OCI-M1 (cell line): ENCODE data around the gene SV2A.
"Not testable (repeated sequence)": the region's sequence is repeated elsewhere in the genome, so short reads cannot be mapped to it uniquely, and the experiment has no call there.

Experiments
- DNase-seq: peaks from one replicate; lab custom pipeline; 2025; lab: John Stamatoyannopoulos, UW

The SV2A gene, protein sequence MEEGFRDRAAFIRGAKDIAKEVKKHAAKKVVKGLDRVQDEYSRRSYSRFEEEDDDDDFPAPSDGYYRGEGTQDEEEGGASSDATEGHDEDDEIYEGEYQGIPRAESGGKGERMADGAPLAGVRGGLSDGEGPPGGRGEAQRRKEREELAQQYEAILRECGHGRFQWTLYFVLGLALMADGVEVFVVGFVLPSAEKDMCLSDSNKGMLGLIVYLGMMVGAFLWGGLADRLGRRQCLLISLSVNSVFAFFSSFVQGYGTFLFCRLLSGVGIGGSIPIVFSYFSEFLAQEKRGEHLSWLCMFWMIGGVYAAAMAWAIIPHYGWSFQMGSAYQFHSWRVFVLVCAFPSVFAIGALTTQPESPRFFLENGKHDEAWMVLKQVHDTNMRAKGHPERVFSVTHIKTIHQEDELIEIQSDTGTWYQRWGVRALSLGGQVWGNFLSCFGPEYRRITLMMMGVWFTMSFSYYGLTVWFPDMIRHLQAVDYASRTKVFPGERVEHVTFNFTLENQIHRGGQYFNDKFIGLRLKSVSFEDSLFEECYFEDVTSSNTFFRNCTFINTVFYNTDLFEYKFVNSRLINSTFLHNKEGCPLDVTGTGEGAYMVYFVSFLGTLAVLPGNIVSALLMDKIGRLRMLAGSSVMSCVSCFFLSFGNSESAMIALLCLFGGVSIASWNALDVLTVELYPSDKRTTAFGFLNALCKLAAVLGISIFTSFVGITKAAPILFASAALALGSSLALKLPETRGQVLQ

DNA sequence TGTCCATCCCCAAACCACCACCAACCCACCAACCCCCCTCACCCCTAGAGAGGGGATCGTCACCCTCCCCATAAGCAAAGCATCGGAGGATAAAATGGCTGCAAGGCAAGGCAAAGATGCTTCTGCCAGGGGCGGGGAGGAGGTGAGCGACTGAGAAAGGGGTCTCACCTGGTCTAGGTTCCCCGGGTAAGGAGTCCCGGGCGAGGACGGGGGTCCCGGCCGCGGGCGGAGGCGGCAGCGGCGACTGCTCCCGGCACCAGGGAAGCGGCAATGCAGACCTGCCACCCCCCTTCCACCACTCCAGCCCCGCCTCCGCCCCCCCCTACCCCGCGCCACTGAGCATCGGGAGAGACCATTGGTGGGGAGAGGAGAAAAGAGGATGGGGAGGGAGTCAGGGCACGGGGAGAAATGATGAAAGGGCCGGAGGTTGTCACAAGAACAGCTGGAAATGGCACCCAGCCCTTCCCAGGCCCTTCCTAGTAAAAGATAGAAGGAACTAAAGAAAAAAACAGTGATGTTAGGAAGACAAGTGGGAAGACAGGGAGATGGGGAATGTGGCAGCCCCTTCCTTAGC, at the start of gene SV2A:
Gene SV2A, minus strand, starts transcription at position 274 of the 574 bp plus-strand sequence. CDS start 4,004 bp downstream, outside the sequence.
- no peak for DNase-seq

DNA sequence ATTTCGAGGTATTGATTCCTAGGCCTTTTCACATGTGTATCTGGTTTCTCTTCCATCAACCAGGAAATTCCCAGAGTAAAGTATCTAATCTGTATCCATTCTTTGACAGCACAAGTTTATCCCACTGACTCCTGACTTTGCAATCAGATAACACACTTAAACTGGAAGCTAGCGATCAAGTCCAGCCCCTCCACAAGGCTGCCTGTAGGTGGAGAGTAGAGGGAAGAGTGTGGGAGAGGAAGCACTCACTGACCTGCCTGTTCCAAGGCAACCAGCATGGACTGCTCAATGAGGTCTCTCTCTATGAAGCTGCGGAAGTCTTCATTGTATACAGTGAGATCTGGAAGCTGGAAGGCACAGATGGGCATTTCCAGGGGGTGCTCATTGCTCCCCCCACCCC, 49.4 kb upstream of the SV2A start:
- DNase-seq = no peak

DNA sequence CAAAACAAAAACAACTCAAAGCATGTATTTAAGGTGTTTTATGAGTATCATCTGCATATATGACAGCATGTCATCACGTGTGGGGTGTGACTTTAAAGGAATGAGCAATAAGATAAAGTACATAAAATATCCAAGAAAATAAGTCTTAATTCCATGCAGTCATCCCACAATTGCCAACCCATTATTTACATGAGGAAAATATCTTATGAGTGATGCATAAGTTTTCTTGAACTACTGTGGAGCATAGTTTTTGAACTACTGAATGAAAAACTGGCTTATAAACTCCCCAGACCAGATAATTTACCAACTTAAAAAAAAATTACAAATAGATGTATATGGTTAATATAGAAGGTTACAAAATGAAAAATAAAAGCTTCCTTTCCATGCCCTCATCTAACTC, 48.8 kb upstream of the SV2A start:
- no peak for DNase-seq

DNA sequence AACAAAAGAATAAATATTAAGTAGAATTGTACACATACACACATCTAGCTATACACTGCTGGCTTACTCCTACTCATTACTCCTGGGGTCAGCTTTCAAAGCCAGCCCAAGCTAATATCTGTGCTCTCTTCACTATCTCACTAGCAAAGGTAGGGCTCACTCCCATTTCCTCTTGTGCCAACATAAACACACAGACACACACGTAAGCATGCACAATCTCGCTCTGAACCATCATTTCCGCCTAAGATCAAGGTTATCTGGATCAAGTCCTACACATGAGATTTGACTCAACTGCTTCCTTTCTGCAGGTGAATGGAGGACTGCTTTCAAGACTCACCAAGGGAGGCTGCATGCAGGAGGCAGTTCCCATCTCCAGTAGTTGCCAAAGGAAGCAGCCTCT, 47.8 kb upstream of the SV2A start:
- no peak for DNase-seq

DNA sequence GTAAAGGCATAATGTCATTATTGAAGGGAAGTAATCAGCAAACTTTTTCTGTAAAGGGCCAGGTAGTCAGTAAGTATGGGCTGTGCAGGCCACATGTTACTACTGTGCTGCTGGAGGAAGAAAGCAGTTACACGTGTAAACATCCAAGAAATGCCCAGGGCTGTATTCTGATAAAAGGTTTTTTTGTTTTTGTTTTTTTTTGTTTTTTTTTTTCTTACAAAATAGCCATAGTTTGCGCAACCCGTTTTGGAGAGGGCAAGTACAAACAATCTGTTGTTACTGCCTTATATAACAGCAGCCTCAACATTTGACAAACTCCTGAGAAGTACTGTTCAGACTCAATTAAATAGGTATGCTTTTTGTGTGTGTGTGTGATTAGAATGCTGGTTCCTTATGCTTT, 45.7 kb upstream of the SV2A start:
- DNase-seq = no peak

DNA sequence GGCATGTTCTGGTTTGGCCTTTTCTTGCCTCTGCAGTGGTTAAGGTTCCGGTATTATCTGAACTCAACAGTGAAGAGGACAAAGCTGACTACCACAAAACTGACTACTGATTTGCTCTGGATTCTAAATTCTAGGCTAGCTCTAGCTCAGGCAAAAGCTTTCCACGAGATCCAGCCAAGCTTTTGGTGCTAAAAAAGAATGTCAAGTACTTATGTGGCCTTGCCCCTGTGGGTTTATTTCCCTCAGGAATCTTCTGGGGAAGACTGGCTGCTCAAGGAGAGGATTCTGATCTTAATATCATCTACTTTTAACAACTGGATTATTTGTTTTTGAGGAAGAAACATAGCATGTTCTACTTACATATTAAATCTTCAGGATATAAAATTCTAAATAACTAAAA, 45.1 kb upstream of the SV2A start:
- DNase-seq = no peak

DNA sequence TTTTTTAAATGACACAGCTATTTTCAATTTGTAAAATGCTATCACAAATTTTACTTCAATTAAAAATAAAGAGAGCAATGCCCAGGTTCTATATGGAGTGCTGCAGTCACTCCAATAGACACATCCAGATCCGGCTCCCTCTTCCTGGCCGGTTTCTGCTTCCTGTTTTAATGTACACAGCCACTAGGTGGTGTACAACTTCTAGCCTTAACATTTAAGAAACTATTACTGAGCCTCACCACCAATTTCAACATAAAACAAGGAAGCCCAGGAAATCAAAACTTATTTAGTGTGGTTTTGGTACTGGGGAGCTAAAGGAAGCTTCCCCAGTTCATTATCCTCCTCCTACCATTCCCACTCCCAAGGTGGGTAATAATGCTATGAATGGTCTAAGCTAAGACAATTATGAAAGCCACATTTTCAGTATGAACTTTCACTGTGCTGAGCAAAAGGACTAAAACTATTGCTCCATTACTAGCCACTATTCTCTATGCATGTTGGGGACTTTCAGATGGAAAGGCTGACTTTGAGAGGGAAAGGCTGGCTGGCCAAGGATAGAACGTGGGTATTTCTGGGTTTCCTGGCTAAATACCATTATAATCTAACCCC, 44.5 kb upstream of the SV2A start:
- peak; percentile 92 for DNase-seq

DNA sequence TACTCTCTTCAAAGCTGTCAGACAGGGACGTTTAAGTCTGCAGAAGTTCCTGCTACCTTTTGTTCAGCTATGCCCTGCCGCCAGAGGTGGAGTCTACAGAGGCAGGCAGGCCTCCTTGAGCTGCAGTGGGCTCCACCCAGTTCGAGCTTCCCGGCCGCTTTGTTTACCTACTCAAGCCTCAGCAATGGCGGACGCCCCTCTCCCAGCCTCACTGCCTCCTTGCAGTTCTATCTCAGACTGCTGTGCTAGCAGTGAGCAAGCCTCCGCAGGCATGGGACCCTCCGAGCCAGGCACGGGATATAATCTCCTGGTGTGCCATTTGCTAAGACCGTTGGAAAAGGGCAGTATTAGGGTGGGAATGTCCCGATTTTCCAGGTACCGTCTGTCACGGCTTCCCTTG, 39.9 kb upstream of the SV2A start:
- DNase-seq = not testable (repeated sequence)

DNA sequence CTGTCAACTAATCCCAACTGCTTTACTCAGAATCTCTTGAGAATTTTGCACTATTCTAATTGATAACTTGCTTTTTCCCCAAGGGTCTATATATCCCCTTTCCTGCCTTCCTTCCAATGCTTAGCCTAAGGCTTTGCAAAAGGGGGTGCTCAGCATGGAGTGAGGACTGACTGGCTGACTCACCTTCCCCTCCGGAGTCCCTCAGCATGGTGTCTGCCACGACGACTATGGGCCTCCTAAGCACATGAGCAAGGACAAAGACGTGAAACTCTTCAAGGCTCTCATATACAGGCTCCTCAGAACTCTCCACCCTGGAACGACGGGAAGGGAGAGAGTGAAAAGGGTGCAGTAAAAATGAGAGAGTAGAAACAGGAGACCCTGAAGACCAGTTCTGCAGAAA, 32.3 kb upstream of the SV2A start:
- no peak for DNase-seq

DNA sequence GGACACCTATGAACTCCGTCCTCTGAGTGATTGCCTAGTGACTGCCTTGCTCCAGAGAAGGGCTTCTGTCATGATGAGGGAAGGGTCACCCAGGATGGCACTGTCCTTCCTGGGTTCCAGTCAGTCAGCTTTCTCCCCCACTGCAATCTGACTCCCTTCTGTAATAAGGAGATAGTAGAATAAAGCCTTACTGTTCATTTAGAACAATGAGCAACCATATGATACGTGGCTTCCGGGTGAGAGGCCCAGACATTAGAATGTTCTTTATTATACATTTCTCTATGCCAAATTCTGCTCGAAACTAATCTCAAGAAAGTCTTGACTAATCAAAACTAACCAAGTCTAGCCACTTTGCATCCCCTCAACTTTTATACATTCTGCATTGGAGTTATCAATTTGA, 27.6 kb upstream of the SV2A start:
- DNase-seq = no peak

DNA sequence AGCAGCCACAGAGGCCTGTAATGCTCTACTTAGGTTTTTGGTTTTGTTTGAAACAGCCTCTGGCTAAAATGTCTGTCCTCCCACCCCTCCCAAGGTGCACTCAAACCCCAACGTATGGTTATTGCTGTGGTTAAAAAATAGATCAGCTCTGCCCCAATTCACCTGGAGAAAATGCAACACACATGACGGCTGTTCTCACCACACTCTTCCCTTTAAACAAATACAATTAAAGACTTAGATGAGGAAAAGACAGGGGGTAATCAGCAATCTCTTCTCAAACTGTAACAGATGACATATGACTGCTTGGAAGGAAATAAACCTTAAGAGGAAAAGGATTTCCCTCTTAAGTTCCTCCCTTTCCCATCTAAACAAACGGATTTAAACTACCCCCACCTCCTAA, 25.2 kb upstream of the SV2A start:
- DNase-seq = no peak

DNA sequence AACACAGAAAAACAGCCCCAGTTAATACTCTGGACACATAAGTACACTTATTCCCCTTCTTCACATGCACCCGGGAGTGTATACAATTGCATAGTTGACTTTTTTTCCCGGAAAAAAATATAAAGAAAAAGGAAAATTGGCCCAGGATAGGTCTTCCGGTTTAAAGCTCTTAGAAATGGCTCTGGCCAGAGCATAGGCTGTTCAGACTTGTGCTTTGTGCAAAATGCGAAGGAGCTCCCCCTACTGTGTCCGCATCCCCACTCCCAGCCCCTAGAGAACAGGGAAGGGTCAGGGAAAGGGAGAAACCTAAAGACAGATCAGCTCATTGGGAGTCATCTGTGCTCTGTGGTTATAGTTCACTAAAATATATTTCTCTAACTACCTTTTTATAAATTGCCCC, 24.6 kb upstream of the SV2A start:
- no peak for DNase-seq

DNA sequence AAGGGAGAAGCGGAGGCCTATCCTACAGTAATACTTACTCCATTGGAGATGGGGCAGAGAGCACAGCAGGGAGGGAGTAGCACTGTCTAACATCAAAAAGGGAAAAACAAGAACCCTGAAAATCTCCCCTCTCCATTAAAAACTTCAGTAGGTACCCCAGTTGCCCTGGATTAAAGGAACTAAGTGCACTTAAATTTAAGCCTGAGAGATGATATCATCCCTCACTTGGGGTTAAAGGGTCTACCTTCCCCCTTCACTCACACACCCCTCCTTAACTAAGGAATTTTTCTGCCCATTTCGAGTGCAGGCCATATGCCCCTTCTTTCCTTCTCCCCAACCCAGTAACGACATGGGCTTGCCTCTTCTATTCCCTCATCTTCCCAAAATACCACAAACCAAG, 22.8 kb upstream of the SV2A start:
- DNase-seq = no peak

DNA sequence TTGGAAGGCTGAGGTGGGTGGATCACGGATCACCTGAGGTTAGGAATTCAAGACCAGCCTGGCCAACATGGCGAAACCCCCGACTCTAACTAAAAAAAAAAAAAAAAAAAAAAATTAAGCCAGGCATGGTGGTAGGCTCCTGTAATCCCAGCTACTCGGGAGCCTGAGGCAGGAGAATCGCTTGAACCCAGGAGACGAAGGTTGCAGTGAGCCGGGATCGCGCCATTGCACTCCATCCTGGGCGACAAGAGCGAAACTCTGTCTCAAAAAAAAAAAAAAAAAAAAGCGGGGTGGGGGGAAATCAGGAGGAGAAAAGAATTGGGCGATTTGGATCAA, 21.0 kb upstream of the SV2A start:
- DNase-seq = not testable (repeated sequence)

DNA sequence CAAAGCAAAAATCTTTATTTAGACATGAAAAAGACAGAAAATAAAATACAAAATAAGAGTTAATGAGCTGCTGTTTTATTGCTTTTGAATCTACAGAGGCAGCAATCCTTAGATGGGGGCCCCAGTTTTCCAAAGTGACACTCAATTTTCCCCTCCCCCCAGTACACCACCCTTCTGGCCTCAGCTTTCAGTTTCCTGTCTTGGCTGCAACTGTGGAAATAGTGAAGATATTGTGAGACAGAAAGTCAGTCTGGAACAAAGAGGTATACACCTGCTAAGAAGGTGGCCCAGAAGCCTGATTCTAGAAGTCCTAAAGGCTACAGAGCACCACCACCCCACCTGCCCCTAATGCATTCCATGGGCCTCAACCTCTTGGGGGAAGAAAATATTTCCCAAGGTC, 20.1 kb upstream of the SV2A start:
- peak; percentile 47 for DNase-seq

DNA sequence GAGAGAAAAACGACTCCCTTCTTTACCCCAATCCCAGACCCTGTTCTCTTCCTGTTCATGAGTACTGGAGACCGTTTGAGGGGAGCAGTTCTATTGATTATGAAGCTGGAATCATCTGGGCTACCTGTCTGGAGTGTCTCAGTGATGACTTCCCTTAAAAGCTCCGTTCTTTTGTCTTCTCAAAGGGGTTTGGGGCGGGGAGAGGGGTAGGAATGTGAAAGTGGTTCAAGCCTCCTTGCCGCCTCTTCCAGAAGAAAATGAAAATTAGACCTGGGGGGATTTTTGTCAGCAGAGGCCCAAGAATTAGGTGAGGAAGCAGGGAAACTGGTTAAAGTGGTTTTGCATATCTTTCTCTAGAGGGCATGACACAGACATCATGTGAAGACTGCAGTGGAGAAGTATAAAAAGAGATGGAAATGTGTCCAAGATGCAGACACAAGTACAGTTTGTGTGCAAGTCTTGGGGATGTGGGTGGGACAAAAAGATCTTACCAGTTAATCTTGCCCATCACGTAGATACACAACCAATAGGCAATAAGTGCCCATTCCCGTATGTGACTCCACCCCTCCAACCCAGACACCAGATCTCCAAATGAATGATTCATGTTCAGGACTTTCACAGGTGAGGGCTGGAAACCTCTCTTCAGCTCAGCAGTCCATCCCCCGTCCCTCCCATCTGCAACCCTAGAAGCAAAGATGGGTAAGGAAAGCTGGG, 19.5 kb upstream of the SV2A start:
- peak; percentile 48 for DNase-seq

DNA sequence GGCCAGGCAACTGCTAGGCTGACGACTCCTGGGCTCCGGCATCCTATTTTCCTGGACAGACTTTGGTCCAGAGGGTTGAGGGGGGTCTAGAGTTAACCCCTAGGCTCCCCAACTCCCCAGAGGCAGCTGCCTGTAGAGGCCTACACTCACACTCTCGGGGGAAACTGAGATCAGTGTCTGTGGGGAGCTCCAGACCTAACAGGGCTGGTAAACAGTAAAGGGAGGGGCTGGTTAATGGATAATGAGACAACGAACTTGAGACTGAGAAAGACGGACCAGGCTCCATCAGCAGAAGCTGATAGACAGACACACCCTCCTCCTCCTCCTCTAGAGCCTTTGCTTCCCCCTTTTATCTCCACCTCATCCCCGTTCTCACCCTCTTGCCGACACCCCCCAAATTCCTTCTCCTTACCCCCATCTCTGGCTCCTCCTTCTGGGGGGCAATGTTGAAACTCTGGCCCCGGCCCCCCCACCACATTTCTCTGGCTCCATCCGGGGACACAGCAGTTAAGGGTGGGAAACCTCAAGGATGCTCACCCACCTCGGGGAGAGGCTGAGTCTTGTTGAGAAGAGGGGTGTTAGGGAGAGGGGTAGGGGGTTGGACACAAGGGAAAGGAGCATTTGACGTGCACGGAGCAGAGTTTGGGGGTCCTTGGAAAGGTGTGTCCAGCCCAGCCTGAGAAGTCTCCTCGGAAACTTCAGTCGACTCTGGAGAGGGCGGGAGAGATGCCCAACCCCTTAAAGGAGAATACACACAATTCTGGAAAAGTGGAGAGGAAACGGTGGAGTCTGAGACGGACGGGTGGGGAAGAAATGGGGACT, 18.7 kb upstream of the SV2A start, which contains the start of gene MTMR11:
Gene MTMR11, minus strand, starts transcription at position 710 of the 822 bp plus-strand sequence. Its CDS starts 232 bp downstream, at position 478.
- peak; percentile 43 for DNase-seq

DNA sequence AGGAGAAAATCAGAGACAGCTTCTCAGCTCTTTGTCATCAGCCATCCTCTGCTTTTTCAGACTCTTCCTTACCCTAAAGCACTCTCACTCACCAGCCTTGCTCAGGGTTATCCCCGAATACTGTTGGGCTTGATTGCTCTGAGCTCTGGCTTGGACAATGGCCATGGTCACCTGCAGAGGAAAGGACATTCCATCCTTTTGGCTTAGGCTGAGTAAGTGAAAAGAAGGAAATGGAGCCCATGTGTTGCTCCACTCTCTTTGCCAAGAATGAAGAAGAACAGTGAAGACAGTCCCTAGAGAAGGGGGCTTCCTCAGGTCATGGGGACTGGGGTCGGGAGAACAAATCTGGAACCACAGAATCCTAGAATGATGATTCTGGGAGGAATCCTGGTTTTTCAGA, 16.7 kb upstream of the SV2A start:
- DNase-seq = no peak

DNA sequence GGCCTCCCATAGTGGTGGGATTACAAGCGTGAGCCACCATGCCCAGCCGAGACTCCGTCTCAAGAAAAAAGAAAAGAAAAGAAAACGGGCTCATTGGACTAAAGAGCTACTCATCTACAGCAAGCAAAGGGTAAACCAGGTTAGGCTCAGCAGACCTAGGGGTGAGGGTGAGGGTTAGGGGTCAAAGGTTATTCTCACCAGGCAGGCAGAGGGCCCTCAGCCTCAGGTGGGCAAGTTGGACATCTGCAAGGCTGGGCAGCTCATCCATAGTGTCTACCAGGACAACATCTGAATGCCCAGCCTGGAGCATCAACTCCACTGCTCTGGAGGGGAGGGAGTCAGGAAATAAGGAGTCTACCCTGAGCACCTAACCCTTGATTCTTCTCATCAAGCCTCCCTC, 15.6 kb upstream of the SV2A start:
- DNase-seq = no peak

DNA sequence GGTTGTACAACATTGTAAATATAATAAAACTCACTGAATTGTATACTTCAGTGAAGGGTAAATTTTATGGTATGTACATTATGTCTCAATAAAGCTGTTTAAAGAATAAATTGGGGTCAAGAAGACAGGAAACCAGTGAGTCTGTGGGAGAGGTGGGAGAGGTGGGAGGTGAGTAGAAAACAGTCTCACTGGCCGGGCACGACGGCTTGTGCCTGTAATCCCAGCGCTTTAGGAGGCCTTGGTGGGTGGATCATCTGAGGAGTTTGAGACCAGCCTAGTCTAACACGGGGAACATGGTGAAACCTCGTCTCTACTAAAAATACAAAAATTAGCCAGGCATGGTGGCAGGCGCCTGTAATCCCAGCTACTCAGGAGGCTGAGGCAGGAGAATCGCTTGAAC, 14.8 kb upstream of the SV2A start:
- no peak for DNase-seq

DNA sequence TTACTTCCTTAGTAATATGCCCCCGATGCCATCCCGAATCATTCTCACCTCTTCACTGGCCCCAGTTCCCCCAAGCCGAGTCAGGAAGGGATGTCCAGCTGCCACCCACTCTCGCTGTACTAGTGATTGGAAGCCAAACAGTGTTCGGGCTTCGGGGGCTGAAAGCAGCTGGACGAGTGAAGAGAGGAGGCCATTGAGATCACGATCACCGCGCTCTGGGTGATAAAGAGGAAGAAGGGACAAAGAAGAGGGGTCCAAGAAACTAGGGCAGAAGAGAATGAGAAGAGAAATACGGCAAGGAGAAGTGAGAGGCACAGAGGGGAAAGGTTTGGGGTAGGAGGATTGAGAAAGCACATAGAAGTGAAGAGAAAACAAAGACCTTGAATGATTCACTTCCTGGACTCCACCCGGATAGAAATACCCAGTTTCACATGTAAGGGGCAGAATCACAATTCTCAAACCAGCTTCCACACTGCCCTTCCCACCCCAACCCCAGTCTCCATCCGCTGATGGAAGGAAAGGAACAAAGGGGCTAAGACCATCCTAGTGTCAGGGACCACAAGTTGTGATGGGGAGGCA, 13.7 kb upstream of the SV2A start:
- no peak for DNase-seq
